OCI-LY1 (cell line): Measurements from ENCODE around the gene MMRN1.

Source experiments
- H2AFZ ChIP-seq: fragments of 200-600 bp; sonication (generic), shearing (Covaris generic); 2 replicates; pipeline ENCODE4 v1.6.0; 2014; ENCODE audit warnings: antibody characterized with exemption, mild to moderate bottlenecking, low read length
- H3F3A ChIP-seq: fragments of 200-600 bp; sonication (generic), shearing (Covaris generic); 2 replicates; pipeline ENCODE4 v1.6.0; 2014; ENCODE audit warnings: mild to moderate bottlenecking, antibody characterized with exemption, low read length, moderate library complexity; ENCODE audit not compliant: insufficient read depth
- H3K27ac ChIP-seq: fragments of 200-600 bp; sonication (generic); 2 replicates; pipeline ENCODE4 v1.5.1; 2014; ENCODE audit warnings: low read length, mixed run types, mild to moderate bottlenecking, low read depth; ENCODE audit not compliant: poor library complexity, severe bottlenecking
- H3K27me3 ChIP-seq: fragments of 200-600 bp; sonication (generic); 2 replicates; pipeline ENCODE4 v1.6.0; 2014; ENCODE audit warnings: antibody characterized with exemption, mild to moderate bottlenecking, low read length, moderate library complexity; ENCODE audit not compliant: insufficient read depth
- H3K36me3 ChIP-seq: fragments of 200-600 bp; sonication (generic); 2 replicates; pipeline ENCODE4 v1.6.1; 2014; ENCODE audit warnings: mild to moderate bottlenecking, antibody characterized with exemption, low read length, moderate library complexity, mixed read lengths; ENCODE audit not compliant: insufficient read depth
- H3K4me1 ChIP-seq: fragments of 200-600 bp; sonication (generic); 2 replicates; pipeline ENCODE4 v1.5.1; 2014; ENCODE audit warnings: mild to moderate bottlenecking, low read length, moderate library complexity; ENCODE audit not compliant: insufficient read depth, severe bottlenecking
- H3K4me2 ChIP-seq: fragments of 200-600 bp; sonication (generic), shearing (Covaris generic); 2 replicates; pipeline ENCODE4 v1.6.1; 2014; ENCODE audit warnings: low read length
- H3K4me3 ChIP-seq: fragments of 200-600 bp; sonication (generic); 2 replicates; pipeline ENCODE4 v1.5.1; 2014; ENCODE audit warnings: low read length, low read depth, mild to moderate bottlenecking, mixed read lengths; ENCODE audit not compliant: poor library complexity, severe bottlenecking
- H3K79me2 ChIP-seq: fragments of 200-600 bp; shearing (Covaris generic); 2 replicates; pipeline ENCODE4 v1.6.1; 2016; ENCODE audit warnings: mixed run types, low read length, mixed read lengths; ENCODE audit not compliant: insufficient read depth
- H3K9ac ChIP-seq: fragments of 200-600 bp; sonication (generic), shearing (Covaris generic); 2 replicates; pipeline ENCODE4 v1.6.1; 2014; ENCODE audit warnings: mild to moderate bottlenecking, low read length, mixed read lengths
- H3K9me2 ChIP-seq: fragments of 200-600 bp; sonication (generic), shearing (Covaris generic); 2 replicates; pipeline ENCODE4 v1.6.1; 2014; ENCODE audit warnings: low read depth, mild to moderate bottlenecking, low read length, mixed read lengths
- H3K9me3 ChIP-seq: fragments of 200-600 bp; shearing (Covaris generic); 2 replicates; pipeline ENCODE4 v1.6.1; 2014; ENCODE audit warnings: low read length, mixed read lengths
- H4K20me1 ChIP-seq: fragments of 200-600 bp; sonication (generic), shearing (Covaris generic); 2 replicates; pipeline ENCODE4 v1.6.0; 2016; ENCODE audit warnings: mild to moderate bottlenecking, low read length; ENCODE audit not compliant: insufficient read depth
- EZH2 ChIP-seq: fragments of 200-600 bp; sonication (generic), shearing (Covaris generic); IDR thresholded peaks from 2 replicates; pipeline ENCODE4 v1.8.0; 2017; ENCODE audit warnings: borderline replicate concordance, mixed run types, mild to moderate bottlenecking, antibody characterized with exemption, low read length, moderate library complexity, mixed read lengths
- TF ChIP-seq, protein P1 (sequence below): fragments of 200-600 bp; sonication (generic), shearing (Covaris generic); IDR thresholded peaks from 2 replicates; pipeline ENCODE4 v1.5.1; 2017; ENCODE audit warnings: mild to moderate bottlenecking, antibody characterized with exemption, low read length, moderate library complexity, mixed read lengths

MMRN1 gene

DNA sequence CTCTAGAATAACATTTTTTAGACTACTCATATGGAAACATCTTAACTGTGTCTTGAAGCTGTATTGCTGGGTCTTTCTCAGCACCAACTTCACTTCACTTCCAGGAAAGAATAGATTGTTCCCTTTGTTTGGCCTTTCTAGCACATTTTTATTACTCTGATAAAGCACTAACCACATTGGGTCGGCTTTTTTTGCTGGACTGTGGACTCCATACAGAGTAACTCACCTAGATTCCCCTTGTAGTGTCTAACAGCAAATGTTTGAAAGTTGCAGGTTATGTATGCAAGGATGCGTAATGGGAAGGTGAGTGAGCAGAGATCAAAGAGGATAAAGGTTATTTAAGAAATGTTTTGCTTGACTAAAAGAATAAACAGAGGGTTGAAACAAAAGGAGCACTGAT lies 101.2 kb downstream of the MMRN1 start:
- Histone ChIP-seq H3F3A (no peaks in the 10 kb centered on the region), H3K9me3 (no peaks in the 10 kb centered on the region), H3K36me3 (no peaks in the 10 kb centered on the region), H2AFZ (no peak overlapping the region), H3K9ac (no peak overlapping the region), H3K27ac (no peak overlapping the region), H3K79me2 (no peaks in the 10 kb centered on the region), H3K27me3 (no peaks in the 10 kb centered on the region), H4K20me1 (no peaks in the 10 kb centered on the region), H3K4me1 (no peaks in the 10 kb centered on the region), H3K9me2 (no peaks in the 10 kb centered on the region), H3K4me3 (no peak overlapping the region), H3K4me2 (no peak overlapping the region)
- TF ChIP-seq, protein P1, sequence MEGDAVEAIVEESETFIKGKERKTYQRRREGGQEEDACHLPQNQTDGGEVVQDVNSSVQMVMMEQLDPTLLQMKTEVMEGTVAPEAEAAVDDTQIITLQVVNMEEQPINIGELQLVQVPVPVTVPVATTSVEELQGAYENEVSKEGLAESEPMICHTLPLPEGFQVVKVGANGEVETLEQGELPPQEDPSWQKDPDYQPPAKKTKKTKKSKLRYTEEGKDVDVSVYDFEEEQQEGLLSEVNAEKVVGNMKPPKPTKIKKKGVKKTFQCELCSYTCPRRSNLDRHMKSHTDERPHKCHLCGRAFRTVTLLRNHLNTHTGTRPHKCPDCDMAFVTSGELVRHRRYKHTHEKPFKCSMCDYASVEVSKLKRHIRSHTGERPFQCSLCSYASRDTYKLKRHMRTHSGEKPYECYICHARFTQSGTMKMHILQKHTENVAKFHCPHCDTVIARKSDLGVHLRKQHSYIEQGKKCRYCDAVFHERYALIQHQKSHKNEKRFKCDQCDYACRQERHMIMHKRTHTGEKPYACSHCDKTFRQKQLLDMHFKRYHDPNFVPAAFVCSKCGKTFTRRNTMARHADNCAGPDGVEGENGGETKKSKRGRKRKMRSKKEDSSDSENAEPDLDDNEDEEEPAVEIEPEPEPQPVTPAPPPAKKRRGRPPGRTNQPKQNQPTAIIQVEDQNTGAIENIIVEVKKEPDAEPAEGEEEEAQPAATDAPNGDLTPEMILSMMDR: no peak
- TF ChIP-seq EZH2: no peak

DNA sequence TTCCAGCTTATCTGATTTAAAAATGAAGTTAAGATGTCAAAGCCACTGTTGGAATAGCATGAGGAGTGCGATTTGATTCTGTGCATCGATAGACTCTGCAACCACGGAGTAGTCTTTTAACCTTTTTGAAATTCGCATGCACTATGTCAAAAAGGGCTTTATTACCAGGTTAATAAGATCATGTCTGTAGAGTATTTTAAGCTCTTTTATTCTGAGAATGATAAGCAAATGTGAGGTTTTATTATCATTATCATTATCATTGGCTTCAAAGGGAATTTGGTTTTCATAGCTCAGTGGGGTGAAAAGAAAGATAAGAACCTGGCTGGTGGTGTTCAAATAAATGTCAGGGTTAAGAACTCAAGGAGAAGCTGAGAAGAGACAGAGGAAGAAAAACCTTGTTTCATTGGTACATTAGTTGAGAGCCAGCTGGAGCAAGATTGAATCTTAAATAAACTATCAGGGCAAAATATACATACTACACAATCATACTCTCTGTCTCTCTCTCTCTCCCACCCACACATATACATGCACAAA lies 102.6 kb downstream of the MMRN1 start:
- Histone ChIP-seq H3K9me3 (no peaks in the 10 kb centered on the region), H3K27me3 (no peaks in the 10 kb centered on the region), H3K79me2 (no peaks in the 10 kb centered on the region), H3K4me3 (no peak overlapping the region), H3K9me2 (no peaks in the 10 kb centered on the region), H3K9ac (no peak overlapping the region), H3K4me2 (no peak overlapping the region), H3F3A (no peaks in the 10 kb centered on the region), H3K36me3 (no peaks in the 10 kb centered on the region), H4K20me1 (no peaks in the 10 kb centered on the region), H3K4me1 (no peaks in the 10 kb centered on the region), H2AFZ (no peak overlapping the region), H3K27ac (no peak overlapping the region)
- TF ChIP-seq EZH2: no peak
- TF ChIP-seq, protein P1: no peak

DNA sequence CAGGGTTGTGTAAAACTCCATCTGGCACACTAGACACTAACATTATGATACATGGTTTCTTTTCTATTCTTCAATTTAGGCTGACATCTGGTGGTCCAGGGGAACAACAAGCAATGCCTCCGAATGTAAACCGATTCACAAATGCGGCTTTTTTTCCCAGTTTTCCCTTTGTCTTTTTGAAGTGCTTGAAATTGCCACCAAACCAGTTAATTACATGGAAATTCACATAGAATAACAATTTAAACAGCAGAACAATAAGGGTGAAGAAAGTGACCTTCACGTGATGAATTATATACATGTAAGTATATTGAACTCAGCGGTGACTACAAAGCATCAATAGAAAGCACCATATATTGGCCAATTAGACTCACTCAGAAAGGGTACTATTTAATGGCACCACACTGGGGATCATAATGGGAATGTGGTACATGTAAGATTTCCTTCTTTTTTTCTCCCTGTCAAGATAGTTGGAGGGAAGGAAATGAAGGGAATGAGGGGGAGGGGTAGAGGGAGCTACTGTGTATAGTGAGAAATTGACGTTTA lies 103.9 kb downstream of the MMRN1 start:
- H3K9me3 ChIP-seq: no peaks in the 10 kb centered on the region
- no peaks in the 10 kb centered on the region for H3F3A ChIP-seq
- H3K4me3 ChIP-seq: no peak overlapping the region
- no peak overlapping the region for H2AFZ ChIP-seq
- H3K27me3 ChIP-seq: no peaks in the 10 kb centered on the region
- no peaks in the 10 kb centered on the region for H3K9me2 ChIP-seq
- no peaks in the 10 kb centered on the region for H4K20me1 ChIP-seq
- H3K79me2 ChIP-seq: no peaks in the 10 kb centered on the region
- no peak overlapping the region for H3K9ac ChIP-seq
- no peaks in the 10 kb centered on the region for H3K36me3 ChIP-seq
- no peak overlapping the region for H3K27ac ChIP-seq
- no peak overlapping the region for H3K4me2 ChIP-seq
- no peaks in the 10 kb centered on the region for H3K4me1 ChIP-seq
- TF ChIP-seq EZH2: no peak
- TF ChIP-seq, protein P1: no peak
